Esophagus (tissue), 2 donors: Measurements from ENCODE around the gene NOVA2. TPM values are rescaled to one million over a fixed set of nuclear protein-coding genes. Genes with fewer than 3 reads are reported as not detected.
A peak's percentile ranks its signal among the peaks of the same experiment; 100 is the strongest.

Source experiments
- H3K27ac ChIP-seq, 2 donors: one replicate each; pipeline ENCODE4 v1.5.1; 2013; ENCODE audit warnings: low read depth in 2 of 2, mild to moderate bottlenecking in 2 of 2, inconsistent platforms in 1 of 2, low read length in 1 of 2, moderate library complexity in 1 of 2
- H3K27me3 ChIP-seq, 2 donors: one replicate each; pipeline ENCODE4 v1.6.1; 2013; ENCODE audit warnings: low read length in 2 of 2, control low read depth in 1 of 2, mild to moderate bottlenecking in 1 of 2; ENCODE audit not compliant: insufficient read depth in 2 of 2, control insufficient read depth in 1 of 2
- H3K36me3 ChIP-seq, 2 donors: one replicate each; pipeline ENCODE4 v1.6.1; 2013; ENCODE audit warnings: low read length in 1 of 2; ENCODE audit not compliant: control insufficient read depth in 2 of 2, insufficient read depth in 2 of 2
- H3K4me1 ChIP-seq, 2 donors: one replicate each; pipeline ENCODE4 v1.6.1; 2013; ENCODE audit warnings: low read length in 1 of 2; ENCODE audit not compliant: control insufficient read depth in 2 of 2, insufficient read depth in 2 of 2
- H3K4me3 ChIP-seq, 2 donors: one replicate each; pipeline ENCODE4 v1.5.1; 2013; ENCODE audit warnings: low read length in 2 of 2, mild to moderate bottlenecking in 2 of 2, low read depth in 1 of 2, moderate library complexity in 1 of 2
- H3K9me3 ChIP-seq, 2 donors: one replicate each; pipeline ENCODE4 v1.6.1; 2013; ENCODE audit warnings: mild to moderate bottlenecking in 2 of 2, low read depth in 1 of 2, low read length in 1 of 2, moderate library complexity in 1 of 2; ENCODE audit not compliant: control insufficient read depth in 2 of 2, insufficient read depth in 1 of 2
- WGBS, 2 donors: extraction: QIAGEN DNeasy Blood & Tissue Kit; methylation state at CpG; one replicate each; pipeline ENCODE4 v1.1.7; 2013; 5-methylcytosine and 5-hydroxymethylcytosine counted together
- polyA plus RNA-seq, 2 donors: library from polyadenylated mRNA; stranded (reverse); fragments of 200-250 nt; gene quantifications; one replicate each; pipeline ENCODE4 v1.2.3, GENCODE V29; 2013
- donor health status: healthy with polysubstance abuse.
- donor health status: Bipolar disorder and iron deficiency.

The NOVA2 gene
- polyA plus RNA-seq, 2 donors, result 0.31 to 1.0 TPM

DNA sequence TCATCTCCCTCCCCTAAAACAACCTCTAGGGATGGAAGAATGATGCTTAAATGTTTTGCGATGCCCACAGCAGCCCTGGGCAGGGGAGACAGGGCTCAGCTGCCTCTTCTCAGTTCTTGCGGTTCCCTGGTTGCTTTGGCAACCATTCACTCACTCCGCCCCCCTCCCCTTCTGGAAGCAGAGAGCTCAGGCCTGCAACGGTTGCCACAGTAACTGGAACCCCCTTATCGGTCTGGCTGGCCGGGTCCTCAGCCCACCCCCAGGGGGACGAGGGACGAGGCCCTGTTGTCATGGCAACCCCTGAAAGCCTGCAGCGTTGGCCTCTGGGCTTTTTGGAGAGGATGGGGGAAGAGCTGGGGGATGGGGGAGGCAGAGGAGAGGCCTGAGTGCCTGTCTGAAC is 19.5 kb downstream of the NOVA2 start:
- 13 to 20% methylated on average over 9 of the region's 9 CpGs for WGBS, 2 donors
- H3K36me3 ChIP-seq, result no peaks in the 10 kb centered on the region
- no peaks in the 10 kb centered on the region for H3K27me3 ChIP-seq
- H3K27ac ChIP-seq, result no peak overlapping the region
- H3K4me3 ChIP-seq, result no peak overlapping the region
- peaks cover 0 to 11% of the 10 kb centered on the region in 2 donors for H3K4me1 ChIP-seq
- peaks cover 4 to 10% of the 10 kb centered on the region in 2 donors for H3K9me3 ChIP-seq

DNA sequence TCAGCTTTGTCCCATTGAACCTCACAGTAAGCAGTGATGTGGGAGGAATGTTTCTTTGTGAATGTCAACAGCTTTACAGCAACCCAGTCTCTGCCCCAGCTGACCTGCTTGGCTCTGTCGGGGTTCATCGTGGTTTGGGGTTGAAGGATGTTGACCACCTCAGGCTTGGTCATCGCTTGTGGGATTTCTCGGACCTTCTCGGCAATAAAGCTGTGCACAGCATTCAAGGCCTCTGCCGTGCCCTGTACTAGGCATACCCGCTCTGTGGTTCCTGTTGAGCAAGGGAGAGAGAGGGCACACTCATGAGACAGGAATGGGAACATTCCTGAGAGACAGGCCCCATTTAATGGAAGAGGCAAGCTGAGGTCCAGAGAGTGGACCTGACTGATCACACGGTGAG is 20.0 kb downstream of the NOVA2 start:
- no peaks in the 10 kb centered on the region for H3K36me3 ChIP-seq
- H3K27ac ChIP-seq, result no peak overlapping the region
- H3K9me3 ChIP-seq, result peaks cover 4 to 10% of the 10 kb centered on the region in 2 donors
- H3K4me3 ChIP-seq, result no peak overlapping the region
- WGBS, 2 donors, result 89 to 98% methylated on average over 8 of the region's 8 CpGs
- no peaks in the 10 kb centered on the region for H3K27me3 ChIP-seq
- peaks cover 0 to 11% of the 10 kb centered on the region in 2 donors for H3K4me1 ChIP-seq

DNA sequence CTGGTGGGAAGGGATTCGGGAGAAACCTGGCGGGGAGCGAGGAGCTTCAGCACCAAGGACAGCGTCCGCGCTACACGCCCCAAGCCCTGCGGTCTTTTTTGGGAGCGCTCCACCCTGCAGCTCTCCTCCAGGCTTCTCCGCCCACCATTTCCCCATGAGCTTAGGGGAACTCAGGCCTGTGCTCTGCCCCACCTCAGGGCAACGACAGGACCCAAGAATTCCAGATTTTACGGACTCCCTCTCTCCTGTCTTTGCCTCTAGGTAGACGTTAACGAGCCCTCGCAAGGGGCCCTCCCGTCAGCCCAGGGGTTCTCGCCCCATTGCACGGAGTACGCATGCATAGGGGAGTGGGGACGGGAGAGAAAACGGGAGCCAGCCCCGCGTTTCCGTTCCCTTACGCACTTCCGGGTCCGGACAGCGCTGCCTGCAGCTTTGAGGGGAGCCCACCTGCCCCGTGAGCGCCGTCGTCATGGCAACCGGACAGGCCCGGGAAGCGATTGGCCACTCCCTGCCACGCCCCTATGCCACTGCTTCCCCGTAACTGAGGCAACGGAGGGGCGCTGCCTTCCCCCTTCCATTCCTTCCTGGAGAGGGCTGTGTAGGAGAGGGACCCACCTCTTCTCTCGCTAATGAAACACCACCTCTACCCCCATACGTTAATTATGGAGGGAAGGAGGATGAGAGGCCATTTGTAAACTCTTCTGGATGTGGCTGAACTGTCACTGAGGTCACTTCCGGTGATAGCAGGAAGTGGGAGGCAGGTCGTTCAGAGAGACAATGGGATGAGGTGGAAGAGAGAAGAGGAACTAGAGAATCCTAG is 20.8 kb downstream of the NOVA2 start:
- H3K4me1 ChIP-seq, result peaks cover 0 to 7% of the 10 kb centered on the region in 2 donors
- H3K9me3 ChIP-seq, result peaks cover 4 to 6% of the 10 kb centered on the region in 2 donors
- H3K36me3 ChIP-seq, result no peaks in the 10 kb centered on the region
- H3K27me3 ChIP-seq, result no peaks in the 10 kb centered on the region
- WGBS, 2 donors, result 11 to 14% methylated on average over 40 to 43 of the region's 43 CpGs
- H3K27ac ChIP-seq, result no peak overlapping the region
- peak overlapping the region in 1 of 2 donors; percentile 4 for H3K4me3 ChIP-seq

DNA sequence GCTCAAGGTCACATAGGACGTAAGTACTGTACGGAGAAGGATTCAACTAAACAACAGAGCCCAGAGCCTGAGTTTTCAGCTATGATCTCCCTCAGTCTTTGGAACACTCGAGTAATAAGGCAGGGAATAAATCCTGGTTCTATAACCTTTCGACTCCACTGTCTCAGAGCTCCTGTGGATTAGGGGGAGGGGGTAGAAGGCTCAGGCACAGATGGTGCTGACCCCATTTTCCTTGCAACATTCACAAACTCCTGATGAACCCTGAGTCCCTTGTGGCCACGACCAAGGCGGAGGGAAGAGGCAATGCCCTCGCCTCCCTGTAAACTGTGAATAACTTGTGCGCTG is 21.4 kb downstream of the NOVA2 start:
- WGBS, 2 donors, result 40 to 45% methylated on average over 8 of the region's 8 CpGs
- no peaks in the 10 kb centered on the region for H3K27me3 ChIP-seq
- no peak overlapping the region for H3K4me3 ChIP-seq
- peaks cover 0 to 7% of the 10 kb centered on the region in 2 donors for H3K4me1 ChIP-seq
- H3K36me3 ChIP-seq, result no peaks in the 10 kb centered on the region
- H3K9me3 ChIP-seq, result peaks cover 4 to 6% of the 10 kb centered on the region in 2 donors
- no peak overlapping the region for H3K27ac ChIP-seq

DNA sequence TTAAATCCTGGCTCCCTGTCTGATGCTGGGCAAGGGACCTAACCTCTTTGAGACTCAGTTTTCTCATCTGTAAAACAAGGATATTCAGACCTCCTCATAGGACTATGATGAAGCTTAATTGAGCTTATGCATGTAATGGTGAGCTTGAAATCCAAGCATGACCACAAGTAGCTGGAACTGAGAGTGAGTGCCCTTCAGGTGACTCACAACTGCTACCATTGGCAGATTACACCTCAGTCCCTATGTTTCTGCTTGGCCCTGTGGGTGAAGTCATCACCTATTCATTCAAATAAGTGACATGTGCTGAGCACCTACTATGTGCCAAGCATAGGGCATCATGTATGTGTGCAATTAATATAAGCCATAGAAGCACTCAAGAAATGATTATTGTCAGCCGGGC is 25.7 kb downstream of the NOVA2 start:
- H3K36me3 ChIP-seq, result no peaks in the 10 kb centered on the region
- H3K4me1 ChIP-seq, result peaks cover 0 to 4% of the 10 kb centered on the region in 2 donors
- WGBS, 2 donors, result 95 to 97% methylated on average over 1 of the region's 1 CpG
- H3K27me3 ChIP-seq, result no peaks in the 10 kb centered on the region
- no peak overlapping the region for H3K4me3 ChIP-seq
- H3K9me3 ChIP-seq, result peaks cover 0 to 5% of the 10 kb centered on the region in 2 donors
- H3K27ac ChIP-seq, result no peak overlapping the region

DNA sequence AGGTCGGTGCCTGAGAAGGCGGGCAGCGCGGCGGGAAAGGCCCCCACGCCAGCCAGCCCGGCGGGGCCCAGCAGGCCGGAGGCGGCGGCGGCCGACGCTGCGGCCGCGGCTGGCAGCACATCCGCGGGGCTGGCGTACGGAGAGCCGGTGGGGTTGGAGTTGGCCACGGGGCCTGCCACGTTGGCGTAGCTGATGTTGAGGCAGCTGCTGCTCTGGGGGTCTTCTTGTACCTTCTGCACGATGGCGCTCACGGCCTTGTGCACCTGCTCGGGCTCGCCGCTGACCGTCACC is 33.2 kb downstream of the NOVA2 start:
- peaks cover 0 to 3% of the 10 kb centered on the region in 2 donors for H3K9me3 ChIP-seq
- H3K4me3 ChIP-seq, result peak overlapping the region in 1 of 2 donors; percentile 13
- WGBS, 2 donors, result 56 to 67% methylated on average over 29 to 32 of the region's 32 CpGs
- no peaks in the 10 kb centered on the region for H3K36me3 ChIP-seq
- peaks cover 0 to 4% of the 10 kb centered on the region in 2 donors for H3K27me3 ChIP-seq
- H3K27ac ChIP-seq, result no peak overlapping the region
- H3K4me1 ChIP-seq, result no peaks in the 10 kb centered on the region

DNA sequence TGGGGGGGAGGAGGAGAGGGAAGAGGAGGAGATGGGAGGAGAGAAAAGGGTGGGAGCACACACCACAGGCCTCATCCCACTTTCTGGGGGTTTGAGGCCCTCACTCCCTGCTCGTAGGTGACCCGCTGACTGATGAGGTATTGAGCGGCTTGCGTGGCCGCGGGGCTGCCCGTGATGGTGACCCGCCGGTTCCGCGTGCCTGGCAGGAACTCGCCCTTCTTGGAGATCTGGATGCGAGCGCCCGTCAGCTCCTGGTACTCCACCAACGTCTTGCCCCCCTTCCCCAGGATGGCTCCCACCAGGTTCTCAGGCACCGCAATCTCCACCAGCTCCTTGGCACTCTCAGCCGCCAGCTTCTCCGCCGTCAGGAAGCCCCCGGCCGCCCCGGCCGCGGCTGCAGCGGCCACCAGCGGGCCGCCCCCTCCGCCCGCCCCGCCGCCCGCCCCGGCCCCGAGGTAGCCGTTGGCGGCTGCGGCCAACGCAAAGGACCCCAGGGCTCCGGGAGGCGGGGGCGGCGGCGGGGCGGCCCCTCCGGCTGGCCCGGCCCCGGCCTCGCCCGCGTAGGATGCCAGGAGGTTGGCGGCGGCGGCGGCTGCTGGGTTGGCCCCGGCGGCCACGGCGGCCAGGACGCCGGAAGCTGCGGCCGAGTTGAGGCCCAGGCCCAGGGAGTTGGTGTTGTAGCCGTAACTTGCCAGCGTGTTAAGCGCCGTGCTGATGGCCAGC is 33.7 kb downstream of the NOVA2 start:
- H3K27ac ChIP-seq, result no peak overlapping the region
- WGBS, 2 donors, result 21 to 26% methylated on average over 55 to 67 of the region's 67 CpGs

DNA sequence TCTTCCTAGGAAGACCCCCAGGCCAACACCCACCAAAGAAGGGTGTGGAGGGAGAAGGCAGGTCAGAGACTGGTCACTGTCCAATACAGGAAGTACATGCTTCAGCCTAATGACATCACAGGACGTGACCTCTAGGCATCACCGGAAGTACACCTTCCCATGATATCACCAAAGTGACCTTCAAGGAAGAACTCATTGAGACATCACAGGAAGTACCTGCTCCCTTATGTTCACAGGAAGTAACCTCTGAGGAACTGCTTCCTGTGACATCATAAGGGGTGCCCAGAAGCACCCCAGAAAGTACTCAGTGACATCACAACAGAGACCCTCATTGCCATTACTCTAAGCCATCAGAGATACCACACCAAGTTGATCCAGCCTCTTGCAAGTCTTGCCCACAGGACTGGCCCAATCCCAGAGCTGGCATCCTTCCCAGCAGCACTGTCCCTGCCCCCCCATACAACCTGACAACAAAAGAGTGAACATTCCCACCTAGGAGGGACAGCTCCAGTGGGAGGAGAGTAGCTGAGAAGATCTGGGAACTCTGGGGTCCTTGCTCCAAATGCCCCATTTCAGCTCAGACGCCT is 34.8 kb downstream of the NOVA2 start:
- no peaks in the 10 kb centered on the region for H3K4me1 ChIP-seq
- no peaks in the 10 kb centered on the region for H3K36me3 ChIP-seq
- 78 to 85% methylated on average over 3 of the region's 3 CpGs for WGBS, 2 donors
- H3K27me3 ChIP-seq, result peaks cover 0 to 4% of the 10 kb centered on the region in 2 donors
- H3K4me3 ChIP-seq, result no peak overlapping the region
- H3K9me3 ChIP-seq, result peaks cover 0 to 3% of the 10 kb centered on the region in 2 donors
- no peak overlapping the region for H3K27ac ChIP-seq

More for the DNA sequence above, 33.7 kb downstream of the NOVA2 start:
- Histone ChIP-seq H3K27me3 (peaks cover 0 to 4% of the 10 kb centered on the region in 2 donors), H3K9me3 (peaks cover 0 to 3% of the 10 kb centered on the region in 2 donors), H3K4me1 (no peaks in the 10 kb centered on the region), H3K4me3 (peak overlapping the region in 1 of 2 donors; percentile 13), H3K36me3 (no peaks in the 10 kb centered on the region)

DNA sequence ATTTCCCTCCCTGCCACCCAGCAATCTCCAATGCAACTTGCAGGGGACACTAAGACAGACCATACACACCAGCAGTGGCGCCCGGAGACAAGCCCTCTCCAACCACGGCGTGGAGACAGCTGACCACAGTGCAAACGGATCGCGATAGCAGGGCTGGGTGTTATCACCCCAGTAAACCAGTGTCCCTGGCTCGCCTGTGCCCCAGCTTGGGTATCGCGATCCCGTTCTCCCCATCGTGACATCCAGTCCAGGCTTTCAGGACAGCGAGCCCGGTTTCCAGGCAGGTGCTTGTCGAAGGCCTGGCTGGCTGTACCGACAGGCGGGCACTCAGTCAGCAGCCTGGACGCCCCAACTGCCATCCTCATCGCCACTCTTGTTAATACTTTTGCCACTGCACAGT is 38.4 kb downstream of the NOVA2 start:
- no peak overlapping the region for H3K4me3 ChIP-seq
- peaks cover 0 to 3% of the 10 kb centered on the region in 2 donors for H3K9me3 ChIP-seq
- 69% methylated on average over 19 of the region's 19 CpGs for WGBS, 2 donors
- H3K4me1 ChIP-seq, result no peaks in the 10 kb centered on the region
- no peak overlapping the region for H3K27ac ChIP-seq
- H3K36me3 ChIP-seq, result no peaks in the 10 kb centered on the region
- peaks cover 0 to 4% of the 10 kb centered on the region in 2 donors for H3K27me3 ChIP-seq
